SHP77 (cell line): Measurements from ENCODE around the gene GTSF1L.

Experiments
- DNase-seq, 2 experiments: peaks; one replicate each; lab custom pipeline; 2025; lab: John Stamatoyannopoulos, UW

GTSF1L gene

GRCh38 chr20:43744966-43745730, 18.3 kb upstream of the GTSF1L start:
- peak in 1 of 2 experiments; percentile 48 for DNase-seq

DNA sequence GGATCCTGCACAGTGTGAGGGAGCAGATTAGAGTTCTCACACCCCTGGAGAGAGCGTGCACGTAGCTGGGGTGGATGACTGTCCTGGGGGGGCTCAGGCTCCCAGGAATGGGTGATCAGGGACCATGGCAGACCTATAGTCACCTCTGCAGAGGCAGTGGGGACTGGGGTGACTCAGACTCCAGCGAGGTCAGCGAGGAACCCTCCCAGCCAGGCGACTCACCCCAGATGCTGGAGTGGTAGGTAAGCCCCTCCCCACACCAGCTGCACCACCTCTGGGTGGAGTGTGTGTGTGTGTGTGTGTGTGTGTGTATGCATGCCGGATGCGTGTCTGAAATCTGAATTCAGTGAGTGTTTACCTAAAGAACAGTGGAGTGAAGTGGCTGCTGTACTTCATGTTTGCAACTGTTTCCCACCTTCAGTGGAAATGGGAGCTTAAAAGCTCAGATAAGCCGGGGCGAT, 17.4 kb upstream of the GTSF1L start:
- DNase-seq: peak; percentile 34 to 36

GRCh38 chr20:43740642-43741041, 13.8 kb upstream of the GTSF1L start:
- no peak for DNase-seq

GRCh38 chr20:43739148-43739749, 12.4 kb upstream of the GTSF1L start:
- DNase-seq: no peak

- no peak for DNase-seq
Measured at GRCh38 chr20:43737925-43738324, 11.1 kb upstream of the GTSF1L start.

GRCh38 chr20:43736588-43737158, 9.9 kb upstream of the GTSF1L start:
- no peak for DNase-seq

DNA sequence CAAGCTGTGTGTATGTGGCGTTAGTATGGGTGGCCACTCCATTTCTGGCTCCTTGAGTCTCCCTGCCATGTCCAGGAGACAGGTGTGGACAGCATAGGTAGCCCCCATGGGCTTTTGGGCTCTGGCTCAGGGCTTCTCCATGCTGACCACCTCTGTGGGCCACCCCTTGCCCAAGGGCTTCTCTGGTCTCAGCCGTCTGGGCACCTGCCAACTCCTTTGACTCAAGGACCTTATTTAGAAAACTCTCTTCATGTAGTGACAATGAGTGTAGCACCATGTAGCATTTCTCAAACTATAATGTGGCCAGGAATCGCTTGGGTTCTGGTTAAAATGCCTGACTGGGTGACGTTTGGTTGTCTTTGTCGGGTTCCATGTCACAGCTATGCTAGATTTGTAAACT, 5.1 kb upstream of the GTSF1L start:
- no peak for DNase-seq

DNA sequence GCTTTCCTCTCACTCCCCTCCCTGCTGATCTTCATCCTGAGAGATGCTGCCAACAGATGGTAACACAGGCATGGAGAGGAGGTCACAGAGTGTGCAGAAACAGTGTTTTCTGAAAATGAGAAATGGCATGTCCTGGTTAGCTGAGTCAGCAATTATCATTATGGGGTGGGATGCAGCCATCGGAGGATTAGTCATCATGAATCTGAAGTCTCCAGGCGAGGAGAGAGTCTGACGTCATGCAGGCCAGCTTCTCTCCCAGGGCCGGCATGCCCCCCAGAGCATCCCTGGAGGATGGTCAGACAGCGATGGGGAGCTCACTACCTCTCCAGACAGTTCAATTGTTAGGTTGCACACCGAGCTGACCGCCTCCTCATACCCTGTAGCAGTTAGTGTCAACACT, 4.7 kb upstream of the GTSF1L start:
- DNase-seq: no peak

DNA sequence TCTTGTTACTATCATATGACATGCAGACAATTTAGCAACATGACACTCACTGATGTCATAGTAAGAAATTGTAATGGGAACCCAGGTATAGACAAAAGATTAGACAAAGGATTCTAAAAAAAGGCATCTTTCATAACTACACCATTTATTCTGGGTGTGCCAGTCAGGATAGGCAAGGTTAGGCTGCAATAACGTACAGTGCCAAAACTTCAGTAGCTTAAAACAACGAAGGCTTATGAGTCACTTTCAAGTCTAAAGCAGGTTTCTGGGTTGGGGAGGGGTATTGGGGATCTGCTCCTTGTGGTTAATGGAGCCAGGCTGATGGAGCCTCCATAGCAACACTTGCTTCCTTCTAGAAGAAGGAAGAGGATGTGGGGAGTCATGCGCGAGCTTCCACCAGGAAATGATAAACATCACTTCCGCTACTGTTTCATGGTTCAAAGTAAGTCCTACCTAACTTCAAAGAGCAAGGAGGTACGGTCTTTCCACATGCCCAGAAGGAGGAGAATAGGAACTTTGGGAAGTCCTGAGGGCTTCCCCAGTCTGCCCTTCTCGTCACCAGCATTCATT, 2.0 kb upstream of the GTSF1L start:
- DNase-seq: no peak

DNA sequence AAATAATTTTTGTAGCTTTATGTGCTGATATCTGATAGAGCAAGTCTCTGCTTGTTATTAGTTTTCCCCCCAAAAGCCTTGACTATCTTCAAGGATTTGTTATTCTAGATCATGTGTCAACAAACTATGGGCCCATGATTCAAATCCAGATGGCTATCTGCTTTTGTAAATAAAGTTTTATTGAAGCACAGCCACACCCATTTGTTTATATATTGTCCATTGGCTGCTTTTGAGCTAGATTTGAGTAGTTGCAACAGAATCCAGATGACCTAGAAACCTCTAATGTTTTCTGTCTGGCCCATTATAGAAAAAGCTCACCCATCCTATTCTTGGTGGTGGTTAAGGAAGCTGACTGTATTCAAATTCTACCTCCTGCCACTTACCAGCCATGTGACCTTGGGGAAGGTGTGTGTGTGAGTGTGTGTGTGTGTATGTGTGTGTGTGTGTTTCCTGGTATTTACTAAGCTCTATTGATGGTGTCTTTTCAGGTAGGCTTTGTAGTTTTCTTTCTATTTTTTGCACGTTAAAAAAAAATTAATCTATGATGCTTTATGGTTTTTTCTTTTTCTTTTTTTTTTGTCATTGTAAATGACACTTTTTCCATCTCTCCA, 1.3 kb upstream of the GTSF1L start:
- no peak for DNase-seq

- no peak for DNase-seq
Measured at GRCh38 chr20:43726333-43726732, 469 bp downstream of the GTSF1L start.

DNA sequence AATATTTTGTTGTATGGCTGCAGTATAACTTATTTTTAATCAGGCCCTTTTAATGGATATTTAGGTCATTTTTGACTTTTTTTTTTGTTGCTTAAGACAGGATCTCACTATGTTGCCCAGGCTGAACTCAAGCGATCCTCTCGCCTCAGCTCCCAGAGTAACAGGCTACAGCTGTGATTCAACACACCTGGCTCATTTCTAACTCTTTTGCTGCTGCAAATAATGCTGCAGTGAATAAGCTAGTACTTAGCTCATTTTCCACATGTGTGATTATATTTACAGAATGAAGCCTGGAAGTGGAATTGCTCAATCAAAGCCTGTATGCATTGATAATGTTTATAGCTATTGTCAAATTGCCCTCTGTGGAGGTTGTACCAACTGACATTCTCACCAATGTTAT, 1.1 kb downstream of the GTSF1L start:
- DNase-seq: no peak

GRCh38 chr20:43724383-43724782, 2.4 kb downstream of the GTSF1L start:
- DNase-seq: no peak

GRCh38 chr20:43723735-43724134, 3.1 kb downstream of the GTSF1L start:
- DNase-seq: no peak

GRCh38 chr20:43723186-43723585, 3.6 kb downstream of the GTSF1L start:
- no peak for DNase-seq

DNA sequence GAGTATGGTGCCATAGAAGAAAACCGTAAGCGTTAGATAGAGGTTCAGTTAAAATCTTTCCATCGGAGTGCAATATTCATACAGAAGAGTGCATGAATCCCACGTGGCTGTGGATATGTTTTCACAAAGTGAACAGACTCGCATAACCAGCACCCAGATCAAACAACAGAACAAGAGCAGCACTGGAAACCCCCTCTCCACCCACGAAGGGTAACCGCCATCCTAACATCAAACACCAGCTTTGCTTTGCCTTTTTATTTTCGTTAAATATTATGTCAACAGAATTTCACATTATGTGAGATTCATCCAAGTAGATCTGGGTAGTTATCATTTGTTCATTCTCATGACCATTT, 4.7 kb downstream of the GTSF1L start:
- DNase-seq: no peak

- DNase-seq: peak; percentile 70 to 85
Measured at GRCh38 chr20:43721429-43722152, 5.2 kb downstream of the GTSF1L start.

DNA sequence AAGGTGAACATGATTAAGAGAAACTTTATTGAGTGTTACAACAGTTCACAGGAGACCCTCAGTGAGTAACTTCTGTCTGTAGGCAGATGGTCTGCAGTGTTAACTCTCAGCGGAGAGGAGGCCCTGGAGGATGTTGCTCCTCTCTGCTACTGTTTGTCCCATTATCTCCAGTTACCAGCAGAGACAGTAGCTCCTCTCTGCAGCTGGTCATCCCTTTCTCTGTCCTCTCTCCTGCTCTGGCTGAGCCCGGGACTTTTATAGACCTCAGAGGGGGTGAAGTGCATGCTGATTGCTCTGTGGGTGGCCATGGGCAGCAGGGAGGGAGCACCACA, 5.7 kb downstream of the GTSF1L start:
- DNase-seq: no peak

- no peak for DNase-seq
Measured at GRCh38 chr20:43720007-43720406, 6.8 kb downstream of the GTSF1L start.

- DNase-seq: no peak
Measured at GRCh38 chr20:43717616-43717995, 9.2 kb downstream of the GTSF1L start.

GRCh38 chr20:43716757-43717615, 9.8 kb downstream of the GTSF1L start:
- DNase-seq: no peak
